ENCODE data around the gene PRM3.

PRM3 gene

GRCh38 chr16:11224096-11224893 lies 49.1 kb downstream of the PRM3 start:
- DNase-seq = no peak

Data from NCI-H526 treated with DMSO at 0.1 percent for 48 hours (cell line).